ENCODE results near the gene PROSER2. TPM values are rescaled to one million over a fixed set of nuclear protein-coding genes. Genes with fewer than 3 reads are reported as not detected.

PROSER2 gene
- total and polyA plus RNA-seq, 2 donors (not counting 3 experiments of a cell fraction or from before 2014, with no cell fraction given), result 5.9 to 22.6 TPM

DNA sequence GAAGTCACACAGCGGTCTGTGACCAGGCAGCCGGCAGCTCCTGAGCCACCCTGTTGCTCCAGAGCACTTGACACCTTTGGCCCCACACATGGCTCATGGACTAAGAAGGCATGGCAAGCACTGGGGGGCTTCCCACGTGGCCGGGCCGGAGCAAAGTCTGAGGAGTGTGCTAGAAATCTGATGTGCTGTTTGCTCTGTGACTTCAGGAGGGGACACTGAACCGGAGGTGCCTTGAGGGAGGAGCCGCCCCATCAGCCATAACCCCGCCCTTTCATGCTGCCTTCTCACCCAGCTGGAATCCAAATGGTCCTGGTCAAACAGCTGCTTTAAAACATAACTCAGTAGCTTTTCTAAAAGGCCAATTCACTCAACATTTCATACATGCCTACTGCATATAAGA lies 33.5 kb downstream of the PROSER2 start:
- no peak for FAIRE-seq
- BruUV-seq (replicated peaks), result no TSS peak
- no peak overlapping the region for H2AFZ ChIP-seq (ENCODE audit: low read depth, low read length)

DNA sequence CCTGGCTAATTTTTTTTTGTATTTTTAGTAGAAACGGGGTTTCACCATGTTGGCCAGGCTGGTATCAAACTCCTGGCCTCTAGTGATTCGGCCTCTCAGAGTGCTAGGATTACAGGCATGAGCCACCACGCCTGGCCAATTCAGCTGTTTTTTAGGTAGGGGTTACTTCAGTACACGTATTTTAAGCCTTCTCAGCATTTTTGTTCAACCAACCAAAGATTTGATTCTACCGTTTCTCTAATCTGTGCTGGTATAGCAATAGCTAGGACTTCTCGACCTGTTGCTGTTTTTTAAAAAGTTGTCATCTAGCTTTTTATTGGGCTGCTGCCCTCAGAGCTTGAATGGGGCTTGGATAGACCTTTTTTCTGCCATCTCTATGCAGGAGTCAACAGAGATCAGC lies 34.9 kb downstream of the PROSER2 start:
- intact Hi-C loops (cut with micrococcal nuclease) (no loop called here), dilution Hi-C loops (cut with MboI; ENCODE audit: extremely low pct_ligation_motif_present, low sequenced_read_pairs) (no loop called here)
- H3K9ac ChIP-seq (replicated peaks; ENCODE audit: extremely low read depth, insufficient read depth, low read length), result no peak overlapping the region
- H3K9me1 ChIP-seq (replicated peaks; ENCODE audit: control insufficient read depth, extremely low read depth, insufficient read depth, low read length), result no peaks in the 10 kb centered on the region
- H3K27me3 ChIP-seq (ENCODE audit: control insufficient read depth in 2 of 2, insufficient read depth in 2 of 2, low read length in 2 of 2), result no peaks in the 10 kb centered on the region
- no TSS peak for BruUV-seq (replicated peaks)
- H3K4me3 ChIP-seq (replicated peaks in 1 of 3; ENCODE audit: insufficient read depth in 1 of 3, low read depth in 1 of 3, low read length in 3 of 3), result no peak overlapping the region
- H3K4me1 ChIP-seq (ENCODE audit: control insufficient read depth, extremely low read depth, insufficient read depth, low read length), result no peaks in the 10 kb centered on the region
- H3K9me3 ChIP-seq (replicated peaks; ENCODE audit: control insufficient read depth, insufficient read depth, low read length), result no peaks in the 10 kb centered on the region
- no peak overlapping the region for H2AFZ ChIP-seq (ENCODE audit: low read depth, low read length)
- H4K20me1 ChIP-seq (replicated peaks; ENCODE audit: control insufficient read depth, extremely low read depth, insufficient read depth, low read length), result no peaks in the 10 kb centered on the region
- H3K27ac ChIP-seq (ENCODE audit: insufficient read depth, low read depth, low read length), result no peak overlapping the region
- peaks cover 0 to 15% of the 10 kb centered on the region in 2 experiments for H3K36me3 ChIP-seq (ENCODE audit: control insufficient read depth in 2 of 2, extremely low read depth in 1 of 2, insufficient read depth in 2 of 2, low read length in 2 of 2)
- FAIRE-seq, result no peak
- CTCF ChIA-PET, result interaction anchor here (0.9 kb wide), 1 partner anchor 10 kb away, joined by 4 read pairs; no protein-coding TSS in a partner anchor
- no peak for TF ChIP-seq POLR2AphosphoS5 (IDR thresholded peaks at IDR 0.05; ENCODE audit: insufficient read depth, low read depth, low read length)
- TF ChIP-seq, protein P1, sequence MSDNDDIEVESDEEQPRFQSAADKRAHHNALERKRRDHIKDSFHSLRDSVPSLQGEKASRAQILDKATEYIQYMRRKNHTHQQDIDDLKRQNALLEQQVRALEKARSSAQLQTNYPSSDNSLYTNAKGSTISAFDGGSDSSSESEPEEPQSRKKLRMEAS (IDR thresholded peaks at IDR 0.05; ENCODE audit: insufficient read depth, insufficient read length), result no peak
- no peak for TF ChIP-seq FOS (IDR thresholded peaks at IDR 0.05; ENCODE audit: borderline replicate concordance, insufficient read depth, low read length)
- TF ChIP-seq POLR2A (IDR thresholded peaks at IDR 0.05; ENCODE audit: low read depth, low read length), result no peak
- TF ChIP-seq MYC (IDR thresholded peaks at IDR 0.05; ENCODE audit: low read depth, low read length), result no peak
- TF ChIP-seq EZH2 (IDR thresholded peaks at IDR 0.05; ENCODE audit: borderline replicate concordance, low read depth, low read length, severe bottlenecking), result no peak
- TF ChIP-seq, protein P2, sequence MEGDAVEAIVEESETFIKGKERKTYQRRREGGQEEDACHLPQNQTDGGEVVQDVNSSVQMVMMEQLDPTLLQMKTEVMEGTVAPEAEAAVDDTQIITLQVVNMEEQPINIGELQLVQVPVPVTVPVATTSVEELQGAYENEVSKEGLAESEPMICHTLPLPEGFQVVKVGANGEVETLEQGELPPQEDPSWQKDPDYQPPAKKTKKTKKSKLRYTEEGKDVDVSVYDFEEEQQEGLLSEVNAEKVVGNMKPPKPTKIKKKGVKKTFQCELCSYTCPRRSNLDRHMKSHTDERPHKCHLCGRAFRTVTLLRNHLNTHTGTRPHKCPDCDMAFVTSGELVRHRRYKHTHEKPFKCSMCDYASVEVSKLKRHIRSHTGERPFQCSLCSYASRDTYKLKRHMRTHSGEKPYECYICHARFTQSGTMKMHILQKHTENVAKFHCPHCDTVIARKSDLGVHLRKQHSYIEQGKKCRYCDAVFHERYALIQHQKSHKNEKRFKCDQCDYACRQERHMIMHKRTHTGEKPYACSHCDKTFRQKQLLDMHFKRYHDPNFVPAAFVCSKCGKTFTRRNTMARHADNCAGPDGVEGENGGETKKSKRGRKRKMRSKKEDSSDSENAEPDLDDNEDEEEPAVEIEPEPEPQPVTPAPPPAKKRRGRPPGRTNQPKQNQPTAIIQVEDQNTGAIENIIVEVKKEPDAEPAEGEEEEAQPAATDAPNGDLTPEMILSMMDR (IDR thresholded peaks at IDR 0.05; ENCODE audit: extremely low read depth in 1 of 2, insufficient read depth in 1 of 2, low read depth in 1 of 2, low read length in 2 of 2), result no peak
- TF ChIP-seq JUN (IDR thresholded peaks at IDR 0.05; ENCODE audit: borderline replicate concordance, insufficient read depth, insufficient read length, low read depth), result no peak
- no peak for TF ChIP-seq GATA2 (IDR thresholded peaks at IDR 0.05; ENCODE audit: insufficient read depth, insufficient read length, low read depth, low read length)
- POLR2A ChIA-PET, result no interaction called here
- H3K4me2 ChIP-seq (ENCODE audit: insufficient read depth, low read length), result no peak overlapping the region
- no peak for DNase-seq (ENCODE audit: low read depth, low spot score)
- H3K79me2 ChIP-seq (ENCODE audit: control insufficient read depth, insufficient read depth, low read length), result no peaks in the 10 kb centered on the region

More for the DNA sequence above, 33.5 kb downstream of the PROSER2 start:
- Histone ChIP-seq H3K27ac (ENCODE audit: insufficient read depth, low read depth, low read length) (no peak overlapping the region), H4K20me1 (replicated peaks; ENCODE audit: control insufficient read depth, extremely low read depth, insufficient read depth, low read length) (no peaks in the 10 kb centered on the region), H3K4me1 (ENCODE audit: control insufficient read depth, extremely low read depth, insufficient read depth, low read length) (no peaks in the 10 kb centered on the region), H3K9me3 (replicated peaks; ENCODE audit: control insufficient read depth, insufficient read depth, low read length) (no peaks in the 10 kb centered on the region), H3K9me1 (replicated peaks; ENCODE audit: control insufficient read depth, extremely low read depth, insufficient read depth, low read length) (no peaks in the 10 kb centered on the region), H3K9ac (replicated peaks; ENCODE audit: extremely low read depth, insufficient read depth, low read length) (no peak overlapping the region), H3K36me3 (ENCODE audit: control insufficient read depth in 2 of 2, extremely low read depth in 1 of 2, insufficient read depth in 2 of 2, low read length in 2 of 2) (peaks cover 0 to 17% of the 10 kb centered on the region in 2 experiments), H3K27me3 (ENCODE audit: control insufficient read depth in 2 of 2, insufficient read depth in 2 of 2, low read length in 2 of 2) (no peaks in the 10 kb centered on the region), H3K79me2 (ENCODE audit: control insufficient read depth, insufficient read depth, low read length) (no peaks in the 10 kb centered on the region), H3K4me3 (replicated peaks in 1 of 3; ENCODE audit: insufficient read depth in 1 of 3, low read depth in 1 of 3, low read length in 3 of 3) (no peak overlapping the region), H3K4me2 (ENCODE audit: insufficient read depth, low read length) (no peak overlapping the region)
- TF ChIP-seq JUN (IDR thresholded peaks at IDR 0.05; ENCODE audit: borderline replicate concordance, insufficient read depth, insufficient read length, low read depth) (no peak), POLR2A (IDR thresholded peaks at IDR 0.05; ENCODE audit: low read depth, low read length) (no peak)
- TF ChIP-seq, protein P1 (IDR thresholded peaks at IDR 0.05; ENCODE audit: insufficient read depth, insufficient read length), result no peak
- ChIA-PET POLR2A (no interaction called here), CTCF (no interaction called here)
- DNase-seq (ENCODE audit: low read depth, low spot score), result no peak
- dilution Hi-C loops (cut with MboI; ENCODE audit: extremely low pct_ligation_motif_present, low sequenced_read_pairs) (no loop called here), intact Hi-C loops (cut with micrococcal nuclease) (no loop called here)
